Measurements from ENCODE around the gene MAT2B. TPM values are rescaled to one million over a fixed set of nuclear protein-coding genes. Genes with fewer than 3 reads are reported as not detected.

The MAT2B gene
- polyA plus RNA-seq, 3 donors = 34.8 to 165 (median 142) TPM

- Histone ChIP-seq H2AFZ (ENCODE audit: insufficient read depth, low read depth, low read length, poor library complexity, severe bottlenecking) (peak overlapping the region; percentile 42), H3K36me3 (replicated peaks in 1 of 2; ENCODE audit: control insufficient read depth in 1 of 2, insufficient read depth in 2 of 2, low read length in 2 of 2) (peaks cover 33 to 50% of the 10 kb centered on the region in 2 donors), H3K27ac (ENCODE audit: low read depth in 1 of 2, low read length in 2 of 2) (peak overlapping the region in 1 of 2 donors; percentile 39), H3K9ac (ENCODE audit: insufficient read depth, low read length, poor library complexity, severe bottlenecking) (no peak overlapping the region), H3K4me3 (replicated peaks in 1 of 3; ENCODE audit: low read depth in 2 of 3, low read length in 3 of 3) (no peak overlapping the region), H3K4me1 (ENCODE audit: control insufficient read depth in 1 of 2, insufficient read depth in 2 of 2, low read length in 2 of 2) (peaks cover 1 to 2% of the 10 kb centered on the region in 2 donors), H3K9me3 (replicated peaks in 1 of 2; ENCODE audit: control insufficient read depth in 1 of 2, insufficient read depth in 1 of 2, low read length in 2 of 2) (no peaks in the 10 kb centered on the region), H3K27me3 (ENCODE audit: control insufficient read depth in 2 of 2, insufficient read depth in 2 of 2, low read length in 2 of 2) (no peaks in the 10 kb centered on the region), H3K4me2 (replicated peaks; ENCODE audit: extremely low read depth, low read length, poor library complexity, severe bottlenecking) (no peak overlapping the region), H4K20me1 (ENCODE audit: insufficient read depth, low read length) (no peaks in the 10 kb centered on the region), H3K79me2 (ENCODE audit: insufficient read depth, low read length) (peaks cover 47% of the 10 kb centered on the region)
- H3K4me1 Mint-ChIP-seq = peaks cover 3% of the 10 kb centered on the region
- no peak for TF ChIP-seq CTCF (IDR thresholded peaks at IDR 0.05)
- no peak for DNase-seq
- H3K27me3 Mint-ChIP-seq (ENCODE audit: low read depth in 3 of 3) = no peaks in the 10 kb centered on the region
- H3K36me3 Mint-ChIP-seq = peaks cover 37 to 44% of the 10 kb centered on the region in 2 donors
- no CpG with 5 or more reads among the region's 4 CpGs for WGBS (ENCODE audit: insufficient coverage)
- no peak overlapping the region for H3K4me3 Mint-ChIP-seq
- peak overlapping the region in 1 of 7 donors; percentile 74 for H3K27ac Mint-ChIP-seq
- no peaks in the 10 kb centered on the region for H3K9me3 Mint-ChIP-seq
- intact Hi-C loops (cut with micrococcal nuclease) = no loop called here
These were observed 37.7 kb upstream of the MAT2B start for GRCh38 chr5:163467682-163468081.

- no peaks in the 10 kb centered on the region for H3K9me3 Mint-ChIP-seq
- H3K27ac Mint-ChIP-seq = no peak overlapping the region
- peak overlapping the region in 1 of 2 donors; percentile 49 for H3K27ac ChIP-seq (ENCODE audit: low read depth in 1 of 2, low read length in 2 of 2)
- peaks cover 49 to 86% of the 10 kb centered on the region in 2 donors for H3K36me3 ChIP-seq (replicated peaks in 1 of 2; ENCODE audit: control insufficient read depth in 1 of 2, insufficient read depth in 2 of 2, low read length in 2 of 2)
- H3K9ac ChIP-seq (ENCODE audit: insufficient read depth, low read length, poor library complexity, severe bottlenecking) = no peak overlapping the region
- no peaks in the 10 kb centered on the region for H4K20me1 ChIP-seq (ENCODE audit: insufficient read depth, low read length)
- no peak overlapping the region for H3K4me3 Mint-ChIP-seq
- no peak for DNase-seq
- peaks cover 55 to 72% of the 10 kb centered on the region in 2 donors for H3K36me3 Mint-ChIP-seq
- intact Hi-C loops (cut with micrococcal nuclease) = no loop called here
- no peak overlapping the region for H3K4me3 ChIP-seq (replicated peaks in 1 of 3; ENCODE audit: low read depth in 2 of 3, low read length in 3 of 3)
- no peak overlapping the region for H2AFZ ChIP-seq (ENCODE audit: insufficient read depth, low read depth, low read length, poor library complexity, severe bottlenecking)
- peak; percentile 61 for TF ChIP-seq CTCF (IDR thresholded peaks at IDR 0.05)
- WGBS (ENCODE audit: insufficient coverage) = 83% methylated on average over 3 of the region's 3 CpGs
- no peaks in the 10 kb centered on the region for H3K4me1 ChIP-seq (ENCODE audit: control insufficient read depth in 1 of 2, insufficient read depth in 2 of 2, low read length in 2 of 2)
- no peaks in the 10 kb centered on the region for H3K27me3 ChIP-seq (ENCODE audit: control insufficient read depth in 2 of 2, insufficient read depth in 2 of 2, low read length in 2 of 2)
- H3K27me3 Mint-ChIP-seq (ENCODE audit: low read depth in 3 of 3) = peaks cover 0 to 1% (median 0%) of the 10 kb centered on the region in 3 donors
- no peaks in the 10 kb centered on the region for H3K79me2 ChIP-seq (ENCODE audit: insufficient read depth, low read length)
- H3K4me2 ChIP-seq (replicated peaks; ENCODE audit: extremely low read depth, low read length, poor library complexity, severe bottlenecking) = no peak overlapping the region
- peaks cover 4% of the 10 kb centered on the region for H3K4me1 Mint-ChIP-seq
- no peaks in the 10 kb centered on the region for H3K9me3 ChIP-seq (replicated peaks in 1 of 2; ENCODE audit: control insufficient read depth in 1 of 2, insufficient read depth in 1 of 2, low read length in 2 of 2)
These were observed 31.7 kb upstream of the MAT2B start for GRCh38 chr5:163473635-163474243.
